Stomach (tissue), 4 donors: ENCODE results near the gene MTHFSD.

ENCODE experiments used
- CTCF ChIP-seq, 7 experiments: fragments of 450-650 bp in 4 of 7; fragments of 200-600 bp in 3 of 7; sonication (generic) in 3 of 7; IDR thresholded peaks; one replicate each; pipeline ENCODE4 v1.5.1; 2016 to 2019; ENCODE audit warnings: antibody characterized with exemption in 7 of 7, control low read depth in 2 of 7, mild to moderate bottlenecking in 1 of 7
- EP300 ChIP-seq: sonication (generic); formaldehyde crosslinking; IDR thresholded peaks from one replicate; pipeline ENCODE4 v1.6.1; 2017; ENCODE audit warnings: antibody characterized with exemption
- POLR2A ChIP-seq, 4 donors: fragments of 450-650 bp; IDR thresholded peaks; one replicate each; pipeline ENCODE4 v1.6.1; 2016; ENCODE audit warnings: antibody characterized with exemption in 4 of 4, control low read depth in 2 of 4, mild to moderate bottlenecking in 1 of 4, moderate library complexity in 1 of 4

- TF ChIP-seq CTCF (IDR thresholded peaks at IDR 0.05): no peak
- TF ChIP-seq POLR2A (IDR thresholded peaks at IDR 0.05): no peak
- no peak for TF ChIP-seq EP300
Measured at GRCh38 chr16:86541560-86541959, 13.5 kb downstream of the MTHFSD start.
